ENCODE measurements around the gene SPRR2D. TPM values are rescaled to one million over a fixed set of nuclear protein-coding genes. Genes with fewer than 3 reads are reported as not detected.

The SPRR2D gene
- total RNA-seq, 2 donors from 2014 or later: not detected

- Mint-ChIP-seq H3K4me1 (ENCODE audit: low read depth in 2 of 2) (no peaks in the 10 kb centered on the region), H3K27me3 (peaks cover 15 to 44% of the 10 kb centered on the region in 2 donors), H3K4me3 (no peak overlapping the region), H3K36me3 (no peaks in the 10 kb centered on the region), H3K9me3 (no peaks in the 10 kb centered on the region), H3K27ac (no peak overlapping the region)
- ATAC-seq: no peak
- no peak for DNase-seq (ENCODE audit: low spot score)
Observed at GRCh38 chr1:152996633-152997400, 44.1 kb downstream of the SPRR2D start.

GRCh38 chr1:152995842-152996241 is 45.1 kb downstream of the SPRR2D start:
- Mint-ChIP-seq H3K9me3 (no peaks in the 10 kb centered on the region), H3K4me1 (ENCODE audit: low read depth in 2 of 2) (no peaks in the 10 kb centered on the region)

GRCh38 chr1:152993186-152993585 is 47.7 kb downstream of the SPRR2D start:
- H3K4me3 Mint-ChIP-seq: no peak overlapping the region
- H3K4me1 Mint-ChIP-seq (ENCODE audit: low read depth in 2 of 2): no peaks in the 10 kb centered on the region
- peaks cover 24 to 36% of the 10 kb centered on the region in 2 donors for H3K27me3 Mint-ChIP-seq
- no peak overlapping the region for H3K27ac Mint-ChIP-seq
- ATAC-seq (no peak), DNase-seq (ENCODE audit: low spot score) (no peak)
- no peaks in the 10 kb centered on the region for H3K36me3 Mint-ChIP-seq
- H3K9me3 Mint-ChIP-seq: no peaks in the 10 kb centered on the region

More at GRCh38 chr1:152995842-152996241, 45.1 kb downstream of the SPRR2D start:
- DNase-seq (ENCODE audit: low spot score): no peak
- Mint-ChIP-seq H3K4me3 (no peak overlapping the region), H3K27ac (no peak overlapping the region), H3K27me3 (peaks cover 19 to 48% of the 10 kb centered on the region in 2 donors), H3K36me3 (no peaks in the 10 kb centered on the region)
- no peak for ATAC-seq

Other genes with a start within 250 kb of the SPRR2D start
- not detected for gene LCE1D, start 244.4 kb downstream of the SPRR2D start, total RNA-seq
- gene LCE1C, start 234.5 kb downstream of the SPRR2D start, total RNA-seq: not detected
- not detected for gene LCE1B, start 229.1 kb downstream of the SPRR2D start, total RNA-seq
- not detected for gene LCE1A, start 213.6 kb downstream of the SPRR2D start, total RNA-seq
- gene LCE6A, start 198.3 kb downstream of the SPRR2D start, total RNA-seq: not detected
- not detected for gene LCE7A, start 181.1 kb downstream of the SPRR2D start, total RNA-seq
- gene SMCP, start 162.8 kb downstream of the SPRR2D start, total RNA-seq: not detected
- gene IVL, start 132.6 kb downstream of the SPRR2D start, total RNA-seq: not detected
- gene SPRR5, start 93.9 kb downstream of the SPRR2D start, total RNA-seq: not detected
- not detected for gene SPRR4, start 70.5 kb downstream of the SPRR2D start, total RNA-seq
- gene SPRR1A, start 57.0 kb downstream of the SPRR2D start, total RNA-seq: not detected
- not detected for gene SPRR3, start 39.4 kb downstream of the SPRR2D start, total RNA-seq
- not detected for gene SPRR1B, start 9.9 kb downstream of the SPRR2D start, total RNA-seq
- gene SPRR2A, start 16.4 kb upstream of the SPRR2D start, total RNA-seq: not detected
- gene SPRR2B, start 30.5 kb upstream of the SPRR2D start, total RNA-seq: not detected
- gene SPRR2E, start 53.4 kb upstream of the SPRR2D start, total RNA-seq: not detected
- not detected for gene SPRR2F, start 72.4 kb upstream of the SPRR2D start, total RNA-seq
- not detected for gene SPRR2G, start 109.8 kb upstream of the SPRR2D start, total RNA-seq
- not detected for gene LELP1, start 162.3 kb upstream of the SPRR2D start, total RNA-seq
- not detected for gene PRR9, start 176.5 kb upstream of the SPRR2D start, total RNA-seq
- not detected for gene LORICRIN, start 218.6 kb upstream of the SPRR2D start, total RNA-seq

Measured in natural killer cell treated with Interleukin-12 subunit alpha and Interleukin-12 subunit beta and Interleukin-15 and Interleukin-18, amount 100 ng/mL, for 72 hours (primary cell).